GM21515 (cell line): ENCODE measurements around the gene INPP5F.

Source experiments
- ATAC-seq: cut with Tn5 transposase; IDR thresholded peaks from one replicate; pipeline ENCODE4 v1.9.1; 2021; ENCODE audit not compliant: unreplicated experiment

INPP5F gene

DNA sequence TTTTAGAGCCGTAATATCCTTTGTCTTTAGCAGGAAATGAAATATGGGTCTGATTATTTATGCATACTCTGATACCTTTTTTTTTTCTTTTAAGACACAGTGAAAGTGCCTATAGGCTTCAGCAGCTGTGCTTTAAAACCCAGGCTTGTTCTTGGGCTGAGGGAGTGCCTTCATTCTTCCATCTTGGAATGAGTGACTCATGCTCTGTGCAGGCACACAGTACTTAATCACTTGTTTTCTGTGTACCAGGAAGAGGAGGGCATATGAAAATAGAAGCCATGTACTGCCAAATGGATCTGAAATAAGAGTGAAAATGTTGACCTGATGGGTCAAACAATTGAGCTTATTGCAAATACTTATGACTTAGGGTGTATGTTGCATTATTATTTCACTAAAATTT, 12.0 kb downstream of the INPP5F start:
- no peak for ATAC-seq

DNA sequence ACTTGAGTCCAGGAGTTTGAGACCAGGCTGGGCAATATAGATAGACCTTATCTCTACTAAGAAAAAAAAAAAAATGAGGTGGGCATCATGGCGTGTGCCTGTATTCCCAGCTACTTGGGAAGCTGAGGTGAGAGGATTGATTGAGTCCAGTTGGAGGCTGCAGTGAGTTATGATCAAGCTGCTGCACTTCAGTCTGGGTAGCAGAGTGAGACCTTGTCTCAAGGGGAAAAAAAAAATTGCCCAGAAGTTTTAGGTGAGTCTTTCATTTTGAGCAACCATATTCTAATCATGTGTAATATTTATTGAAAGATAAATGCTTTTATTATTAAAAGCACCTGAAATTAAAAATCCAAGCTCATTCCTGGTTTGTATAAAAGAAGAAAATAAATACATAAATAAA, 13.1 kb downstream of the INPP5F start:
- ATAC-seq: no peak

DNA sequence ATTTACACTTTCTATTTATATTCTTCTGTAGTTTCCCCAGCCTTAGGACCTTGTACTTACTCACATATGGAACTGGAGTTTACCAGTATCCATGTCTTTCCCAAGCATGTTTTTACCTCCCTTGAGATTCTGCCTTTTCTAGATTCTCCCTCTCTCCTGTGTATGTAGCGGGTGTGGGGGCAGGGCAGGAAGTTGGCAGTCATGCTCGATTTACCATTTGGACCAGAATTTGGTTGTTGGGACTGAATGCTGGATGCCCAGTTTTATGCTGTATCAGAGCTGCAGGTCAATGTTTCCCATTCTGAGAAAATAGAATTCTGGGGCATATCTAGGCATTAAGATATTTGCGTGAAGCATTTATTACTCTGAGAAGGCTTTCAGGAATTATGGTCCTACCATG, 14.2 kb downstream of the INPP5F start:
- no peak for ATAC-seq

DNA sequence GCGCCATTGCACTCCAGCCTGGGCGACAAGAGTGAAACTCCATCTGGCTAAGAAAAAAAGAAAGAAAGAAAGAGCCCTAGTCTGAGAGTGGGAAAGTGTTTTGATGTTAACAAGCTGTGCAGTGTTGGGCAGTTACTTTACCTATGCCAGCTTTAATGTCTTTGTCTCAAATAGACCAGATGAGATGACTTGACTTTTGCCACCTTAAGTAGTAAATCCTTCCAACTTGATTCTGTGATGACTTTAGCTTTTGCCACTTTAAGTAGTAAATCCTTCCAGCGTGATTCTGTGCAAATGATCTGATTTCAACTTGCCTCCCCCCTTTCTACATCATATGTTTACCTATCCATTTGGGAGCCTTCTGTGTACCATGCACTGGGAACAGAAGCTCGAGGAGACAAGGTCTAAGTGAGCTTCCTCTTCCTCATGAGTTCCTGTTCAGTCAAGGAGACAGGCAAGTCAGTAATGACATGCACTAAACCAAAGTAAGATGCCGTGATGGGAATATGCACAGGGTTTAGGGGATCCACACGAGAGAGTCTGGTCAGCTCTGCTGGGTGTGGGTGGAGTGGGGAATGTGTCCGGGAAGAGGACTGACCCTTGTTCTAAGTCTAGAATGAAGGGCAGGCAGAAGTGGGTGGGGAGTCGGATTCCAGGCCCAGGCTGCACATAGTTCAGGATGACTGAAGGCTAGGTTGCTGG, 17.2 kb downstream of the INPP5F start:
- no peak for ATAC-seq

DNA sequence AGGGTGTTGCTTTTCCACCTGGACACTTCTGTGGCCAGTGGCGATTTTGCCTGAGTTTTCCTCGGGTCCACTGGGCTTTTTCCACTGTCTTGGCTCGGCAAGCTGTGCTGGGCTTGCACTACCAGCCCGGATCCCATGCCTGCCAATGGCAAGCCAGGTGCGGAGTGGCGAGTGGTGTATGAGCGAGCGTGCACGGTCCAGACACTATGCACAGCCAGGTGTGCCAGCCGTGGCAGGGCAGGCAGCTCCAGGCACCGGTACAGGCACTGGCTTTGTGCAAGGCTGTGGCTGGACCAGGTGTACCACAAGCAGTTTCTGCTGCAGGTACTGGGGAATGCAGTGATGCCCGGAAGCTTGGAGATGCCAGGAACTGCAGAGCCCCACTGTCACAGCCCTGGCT, 22.1 kb downstream of the INPP5F start:
- no peak for ATAC-seq

DNA sequence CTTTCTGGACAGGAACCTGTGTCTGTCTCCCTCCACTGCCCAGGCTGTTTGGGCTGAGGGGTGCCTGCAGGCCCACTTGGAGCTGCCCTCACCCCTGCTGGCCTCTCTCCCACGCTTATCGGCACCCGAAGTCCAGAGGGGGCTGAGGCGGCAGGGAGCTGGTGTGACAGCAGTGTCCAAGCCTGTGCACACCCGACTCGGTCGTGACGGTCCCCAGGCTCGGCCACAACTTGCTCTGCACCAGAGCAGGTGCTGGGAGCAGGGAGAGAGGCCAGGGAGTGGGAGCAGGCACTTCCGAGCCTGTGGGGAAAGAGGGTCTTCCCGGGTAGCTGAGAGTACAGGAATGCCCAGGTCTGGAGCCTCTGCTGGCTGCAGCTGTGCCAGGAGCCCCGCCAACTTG, 23.0 kb downstream of the INPP5F start:
- ATAC-seq: no peak

DNA sequence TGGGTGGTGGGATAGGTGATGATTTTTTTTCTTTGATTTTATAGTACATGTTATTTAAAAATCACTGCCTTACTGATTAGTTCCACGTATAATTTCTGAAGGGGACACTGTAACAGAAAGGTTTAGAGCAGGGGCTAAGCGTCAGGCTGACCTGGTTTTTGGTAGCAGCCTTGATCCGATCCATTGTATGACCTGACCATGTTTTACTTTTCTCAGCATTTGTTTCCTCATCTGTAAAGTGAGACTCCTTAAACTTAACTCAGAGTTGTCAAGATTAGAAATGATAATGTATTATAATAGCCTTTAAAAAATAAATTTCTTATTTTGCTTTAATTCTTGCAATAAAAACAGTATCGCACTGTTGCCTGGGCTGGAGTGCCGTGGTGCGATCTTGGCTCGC, 23.6 kb downstream of the INPP5F start:
- no peak for ATAC-seq

DNA sequence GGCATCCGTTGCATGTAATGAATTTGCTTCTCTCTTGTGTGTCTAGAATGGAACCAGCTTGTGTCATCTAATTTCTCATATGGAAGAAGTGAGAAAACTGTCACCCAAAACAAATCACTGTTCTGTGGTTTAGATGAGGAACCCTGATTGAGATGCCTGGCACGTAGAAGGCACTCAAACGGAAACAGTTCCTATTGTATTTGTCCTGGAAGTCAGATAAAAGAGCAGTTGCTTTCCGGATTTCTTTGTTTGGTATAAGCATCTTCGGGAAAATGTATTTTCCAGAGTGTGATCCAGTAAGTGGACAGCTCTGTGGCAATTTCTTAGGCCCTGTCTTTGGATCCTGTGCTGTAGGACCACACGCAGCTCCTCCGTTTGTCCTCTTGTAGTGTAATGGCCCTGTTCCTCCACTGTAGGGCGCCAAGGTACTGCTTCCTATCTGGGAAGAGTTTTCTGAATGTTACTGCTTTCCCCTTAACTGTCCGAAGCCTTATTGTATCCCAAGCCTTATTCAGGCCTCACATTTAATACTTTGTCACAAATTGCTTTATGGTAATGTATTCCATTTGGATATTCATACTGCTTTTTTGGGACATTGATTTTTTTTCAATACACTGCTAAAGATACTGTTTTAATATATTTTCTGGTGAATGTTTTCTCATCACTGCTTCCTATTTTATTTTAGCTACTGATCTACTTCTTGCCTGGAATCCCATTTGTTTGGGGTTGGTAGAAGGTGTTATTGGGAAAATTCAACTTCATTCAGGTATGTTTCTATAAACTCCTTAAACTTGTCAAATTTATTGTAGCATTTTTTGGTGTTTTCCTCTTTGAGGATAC, 24.8 kb downstream of the INPP5F start:
- peak; percentile 98 for ATAC-seq

DNA sequence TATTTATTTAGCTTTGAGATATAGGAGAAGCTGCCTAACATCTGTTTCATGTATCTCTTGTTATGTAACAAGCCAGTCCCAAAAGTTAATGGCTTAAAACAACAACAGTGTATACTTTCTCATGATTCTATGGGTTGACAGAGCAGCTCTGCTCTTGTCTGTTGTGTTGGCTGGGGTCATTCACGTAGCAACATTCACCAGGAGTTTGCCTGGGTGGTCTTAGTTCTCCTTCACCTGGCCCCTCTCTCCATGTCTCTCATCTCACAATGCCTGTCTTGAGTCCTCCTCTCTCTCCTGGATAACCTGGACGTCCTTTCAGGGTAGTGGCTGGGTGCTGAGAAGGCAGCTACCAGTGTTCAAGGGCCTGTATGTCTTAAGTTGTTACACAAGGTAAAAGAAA, 27.5 kb downstream of the INPP5F start:
- ATAC-seq: no peak

DNA sequence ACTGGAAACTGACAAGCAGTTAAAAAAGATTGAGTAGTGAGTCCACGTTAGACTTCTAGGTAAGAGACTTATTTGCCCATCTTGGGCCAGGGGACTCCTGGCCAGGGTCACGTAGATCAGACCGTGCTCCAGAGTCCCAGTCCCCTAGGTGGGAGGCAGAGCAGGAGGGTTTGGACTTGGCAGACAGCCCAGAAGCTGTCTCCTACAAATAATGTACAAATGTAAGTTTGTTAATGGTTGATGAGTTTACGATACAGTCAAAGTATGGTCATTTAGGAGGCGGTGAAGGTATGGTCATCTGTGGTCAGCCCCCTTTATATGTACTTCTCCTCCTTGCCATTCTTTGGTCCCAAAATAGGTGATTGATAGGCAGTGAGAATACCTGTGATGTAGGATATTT, 28.2 kb downstream of the INPP5F start:
- no peak for ATAC-seq

DNA sequence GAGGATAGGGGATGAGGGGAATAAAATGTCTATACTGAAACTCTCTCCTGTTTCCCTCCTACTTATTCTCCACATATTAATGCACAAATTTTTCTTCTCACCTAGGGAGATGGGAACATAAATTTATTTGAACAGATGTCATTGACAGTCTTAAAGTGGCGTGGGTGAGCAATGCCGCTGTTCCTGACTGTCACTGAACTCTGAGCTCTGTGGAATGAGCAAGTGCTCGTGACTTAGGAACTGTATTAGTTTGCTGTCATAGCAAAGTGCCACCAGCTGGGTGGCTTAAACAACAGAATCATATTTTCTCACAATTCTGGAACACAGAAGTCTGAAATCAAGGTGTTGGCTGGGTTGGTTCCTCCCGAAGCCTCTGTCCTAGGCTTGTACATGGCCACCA, 29.1 kb downstream of the INPP5F start:
- no peak for ATAC-seq

DNA sequence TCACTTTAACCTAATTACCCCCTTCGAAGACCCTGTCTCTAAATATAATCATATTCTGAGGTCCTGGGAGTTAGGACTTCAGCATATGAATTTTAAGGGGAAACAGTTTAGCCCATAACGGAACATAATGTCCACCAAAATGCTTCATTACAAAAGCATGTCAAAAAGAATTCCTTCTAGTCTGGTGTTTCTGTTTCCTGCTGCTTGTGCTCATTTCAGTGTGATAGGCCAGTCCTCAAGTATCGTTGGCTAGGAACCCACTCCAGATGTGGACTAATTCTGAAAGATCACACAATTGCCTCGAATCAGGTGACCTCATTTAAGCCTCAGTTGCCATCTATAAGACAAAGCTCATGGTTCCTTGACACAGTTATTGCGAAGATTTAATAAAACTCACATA, 29.6 kb downstream of the INPP5F start:
- no peak for ATAC-seq

DNA sequence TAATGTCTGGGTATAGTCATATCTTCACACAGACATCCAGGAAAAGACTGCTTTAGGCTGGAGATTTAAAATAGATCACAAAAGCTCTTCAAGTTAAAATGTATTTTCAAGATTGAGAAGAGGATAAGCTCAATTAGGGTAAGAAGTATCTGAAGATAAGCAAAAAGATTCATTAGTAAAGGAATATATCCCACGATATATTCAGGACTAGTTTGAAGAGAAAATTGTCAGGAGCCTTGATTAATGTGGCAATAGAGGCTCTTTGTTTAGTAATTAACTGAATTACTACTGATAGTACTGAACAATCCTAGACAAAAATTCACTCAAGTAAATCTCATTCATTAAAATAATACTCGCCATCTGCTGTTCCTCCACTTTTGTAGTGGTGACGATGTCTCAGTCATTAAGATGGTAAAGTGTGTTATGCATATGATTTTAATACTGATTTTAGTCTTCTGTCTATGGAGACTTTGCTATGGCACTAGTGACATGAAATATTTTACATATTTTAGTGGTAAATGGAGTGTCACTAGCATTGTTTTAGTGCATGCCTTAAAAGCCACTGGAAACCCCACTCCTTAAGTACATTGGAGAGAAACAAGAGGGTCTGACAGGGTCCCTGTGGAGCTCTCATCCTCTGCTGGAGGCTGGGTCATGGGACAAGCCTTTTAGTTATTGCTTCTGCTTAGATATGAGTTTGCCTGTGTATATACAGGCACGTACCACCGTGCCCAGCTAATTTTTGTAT, 32.8 kb downstream of the INPP5F start:
- ATAC-seq: no peak

DNA sequence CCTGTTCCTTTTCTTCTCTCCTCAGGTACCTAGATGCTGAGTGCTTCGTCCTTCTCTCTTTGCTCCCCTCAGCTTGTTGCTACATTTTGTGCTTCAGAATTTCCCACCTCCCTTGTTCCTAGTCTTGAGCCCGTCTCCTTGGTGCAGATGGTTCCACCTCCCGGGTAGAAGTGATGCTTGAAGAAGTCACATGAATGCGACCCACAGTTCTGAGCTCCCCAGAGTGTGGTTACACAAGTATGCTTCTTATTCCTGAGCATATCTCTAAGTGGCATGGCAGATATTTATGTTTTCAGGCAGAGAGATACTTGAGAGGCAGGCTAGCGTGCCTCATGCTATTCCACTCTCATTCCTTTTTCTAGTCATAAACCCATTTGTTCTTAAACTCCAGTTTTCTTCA, 34.0 kb downstream of the INPP5F start:
- no peak for ATAC-seq

DNA sequence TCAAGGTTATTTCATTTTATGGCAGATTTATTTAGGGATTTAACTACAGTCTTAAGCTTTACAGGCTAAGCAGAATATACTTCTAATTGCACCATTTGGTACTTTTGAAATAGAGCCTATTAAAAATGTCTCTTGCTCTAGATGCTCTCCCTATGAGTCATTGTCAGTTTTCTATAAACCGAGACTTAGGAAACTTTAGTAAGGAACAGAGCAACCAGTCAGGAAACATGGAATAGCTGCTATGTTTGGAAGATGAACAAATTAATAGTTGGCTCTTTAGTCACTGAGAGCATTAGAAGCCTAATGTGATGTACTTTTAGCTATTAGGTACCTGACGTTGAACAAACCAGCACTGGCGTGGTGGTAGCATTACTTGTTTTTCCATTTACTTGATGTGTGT, 35.3 kb downstream of the INPP5F start:
- ATAC-seq: no peak

DNA sequence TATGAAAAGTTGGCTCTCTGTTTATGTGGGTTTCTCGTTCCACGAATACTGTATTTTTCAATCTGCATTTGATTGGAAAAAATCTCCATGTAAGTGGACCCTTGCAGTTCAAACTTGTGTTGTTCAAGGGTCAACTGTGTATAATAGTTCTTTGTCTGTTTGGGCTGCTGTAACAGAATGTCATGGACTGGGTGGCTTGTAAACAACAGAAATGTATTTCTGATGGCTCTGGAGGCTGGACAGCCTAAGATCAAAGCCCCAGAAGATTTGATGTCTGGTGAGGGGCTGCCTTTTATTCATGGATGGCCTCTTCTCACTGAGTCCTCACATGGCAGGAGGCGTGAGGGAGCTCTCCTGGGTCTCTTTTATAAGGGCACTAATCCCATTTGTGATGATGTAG, 36.2 kb downstream of the INPP5F start:
- no peak for ATAC-seq

DNA sequence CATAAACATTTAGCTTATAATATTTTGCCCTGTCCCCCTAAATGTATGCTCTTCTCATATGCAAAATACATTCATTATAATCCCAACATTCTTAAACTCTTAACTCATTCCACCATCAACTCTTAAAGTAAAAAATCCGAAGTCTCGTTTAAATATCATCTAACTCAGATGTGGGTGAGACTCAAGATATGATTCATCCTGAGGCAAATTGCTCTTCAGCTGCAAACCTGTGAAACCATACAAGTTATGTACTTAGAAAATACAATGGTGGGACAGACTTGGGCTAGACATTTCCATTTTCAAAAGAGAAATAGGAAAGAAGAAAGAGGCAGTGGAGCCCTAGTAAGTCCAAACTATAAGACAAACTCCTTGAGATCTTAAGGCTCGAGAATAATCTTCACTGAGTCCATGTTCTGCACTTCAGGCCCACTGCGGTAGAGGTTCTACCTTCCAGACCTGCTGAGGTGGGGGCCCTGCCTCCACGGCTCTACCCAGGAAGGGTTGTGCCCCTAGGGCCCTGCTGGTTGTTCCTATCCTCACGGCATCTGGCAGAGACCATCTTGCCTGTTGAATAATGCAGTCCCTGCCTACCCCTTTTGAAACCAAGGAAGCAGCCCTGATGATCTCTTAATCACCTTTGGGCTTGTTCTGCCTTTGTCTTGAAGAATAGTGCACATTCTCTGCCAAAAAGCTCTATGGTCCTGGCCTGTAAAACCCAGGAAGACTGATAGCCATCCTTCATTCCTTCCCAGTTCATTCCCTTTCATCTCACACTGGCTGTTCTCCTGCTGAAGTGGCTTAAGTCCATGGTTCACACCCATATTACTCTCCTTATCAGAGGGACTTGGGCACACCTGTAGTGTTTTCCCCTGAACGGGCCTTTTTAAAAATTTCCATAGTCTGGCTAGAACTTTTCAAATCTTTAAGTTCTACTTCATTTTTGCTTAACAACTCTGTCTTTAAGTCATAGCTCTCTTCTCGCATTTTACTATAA, 37.3 kb downstream of the INPP5F start:
- ATAC-seq: no peak

DNA sequence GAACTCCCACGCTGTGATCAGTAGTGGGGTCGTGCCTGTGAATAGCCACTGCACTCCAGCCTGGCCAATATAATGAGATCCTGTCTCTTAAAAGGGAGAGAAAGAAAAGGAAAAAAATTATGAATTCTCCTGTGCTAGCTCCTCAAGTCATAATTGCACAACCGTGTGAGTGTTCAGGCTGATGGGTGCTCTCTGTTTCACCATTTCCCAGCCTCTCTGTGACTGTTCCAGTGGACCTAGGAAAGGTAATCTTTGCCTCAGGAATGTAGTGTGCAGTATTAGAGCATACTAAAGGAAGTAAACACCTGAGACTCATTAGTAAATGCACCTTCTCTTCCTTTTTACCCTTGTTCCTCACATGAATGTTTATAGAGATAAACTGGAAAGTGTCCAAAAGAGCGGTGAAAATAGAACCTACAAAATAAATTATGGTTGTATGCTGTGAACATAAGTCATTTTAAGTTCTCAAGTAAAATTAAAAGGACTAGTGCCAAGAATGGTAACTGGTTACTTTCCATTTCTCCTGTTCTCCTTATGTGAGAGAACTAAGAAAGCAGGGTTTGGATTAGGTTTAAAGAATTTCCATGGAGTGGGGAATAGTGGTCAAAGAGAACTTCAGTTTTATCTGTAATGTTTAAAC, 42.7 kb downstream of the INPP5F start:
- ATAC-seq: no peak

DNA sequence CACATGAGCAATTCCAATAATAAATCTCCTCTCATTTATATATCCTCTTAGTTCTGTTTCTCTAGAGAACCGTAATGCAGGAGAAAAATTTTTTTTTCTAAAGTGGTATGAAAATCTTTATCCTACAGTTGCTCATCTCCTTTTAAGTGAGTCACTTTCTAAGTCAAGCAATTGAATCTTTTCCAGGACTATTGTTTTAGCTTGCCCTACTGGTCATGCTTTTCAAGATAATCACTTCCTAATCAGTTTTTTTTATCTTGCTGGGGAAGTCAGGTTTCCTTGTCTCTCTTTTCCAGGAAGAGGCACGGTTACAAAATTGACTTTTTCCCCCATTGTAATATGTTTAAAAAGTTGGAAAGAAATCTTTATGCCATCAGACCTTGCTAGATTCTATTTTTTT, 44.0 kb downstream of the INPP5F start:
- no peak for ATAC-seq

DNA sequence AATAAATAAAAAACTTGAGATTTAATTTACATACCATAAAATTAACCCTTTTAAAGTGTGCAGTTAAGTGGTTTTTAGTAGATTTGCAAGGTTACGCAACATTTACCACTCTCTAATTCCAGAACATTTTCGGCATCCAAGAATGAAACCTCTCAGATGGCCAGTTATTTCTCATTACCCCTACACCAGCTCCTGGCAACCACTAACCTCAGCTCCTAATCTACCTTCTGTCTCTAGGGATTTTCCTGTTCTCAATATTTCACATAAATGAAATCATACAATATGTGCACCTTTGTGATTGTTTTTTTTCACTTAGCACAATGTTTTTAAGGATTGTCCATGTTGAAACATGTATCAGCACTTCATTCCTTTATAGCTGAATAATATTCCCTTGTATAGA, 45.1 kb downstream of the INPP5F start:
- ATAC-seq: no peak
